Measurements from ENCODE around the gene CDADC1.

- no peak for TF ChIP-seq EZH2phosphoT487 (IDR thresholded peaks at IDR 0.05; ENCODE audit: borderline replicate concordance, low read length)
- TF ChIP-seq CTCF (conservative IDR thresholded peaks at IDR 0.05; ENCODE audit: low read depth, low read length) = no peak
- TF ChIP-seq EZH2 (IDR thresholded peaks at IDR 0.05; ENCODE audit: low read length, unreplicated experiment) = no peak
Measured at GRCh38 chr13:49323344-49323743, 75.6 kb downstream of the CDADC1 start.

Data from PC-3 (cell line).